ENCODE data around the gene INO80B.

DNA sequence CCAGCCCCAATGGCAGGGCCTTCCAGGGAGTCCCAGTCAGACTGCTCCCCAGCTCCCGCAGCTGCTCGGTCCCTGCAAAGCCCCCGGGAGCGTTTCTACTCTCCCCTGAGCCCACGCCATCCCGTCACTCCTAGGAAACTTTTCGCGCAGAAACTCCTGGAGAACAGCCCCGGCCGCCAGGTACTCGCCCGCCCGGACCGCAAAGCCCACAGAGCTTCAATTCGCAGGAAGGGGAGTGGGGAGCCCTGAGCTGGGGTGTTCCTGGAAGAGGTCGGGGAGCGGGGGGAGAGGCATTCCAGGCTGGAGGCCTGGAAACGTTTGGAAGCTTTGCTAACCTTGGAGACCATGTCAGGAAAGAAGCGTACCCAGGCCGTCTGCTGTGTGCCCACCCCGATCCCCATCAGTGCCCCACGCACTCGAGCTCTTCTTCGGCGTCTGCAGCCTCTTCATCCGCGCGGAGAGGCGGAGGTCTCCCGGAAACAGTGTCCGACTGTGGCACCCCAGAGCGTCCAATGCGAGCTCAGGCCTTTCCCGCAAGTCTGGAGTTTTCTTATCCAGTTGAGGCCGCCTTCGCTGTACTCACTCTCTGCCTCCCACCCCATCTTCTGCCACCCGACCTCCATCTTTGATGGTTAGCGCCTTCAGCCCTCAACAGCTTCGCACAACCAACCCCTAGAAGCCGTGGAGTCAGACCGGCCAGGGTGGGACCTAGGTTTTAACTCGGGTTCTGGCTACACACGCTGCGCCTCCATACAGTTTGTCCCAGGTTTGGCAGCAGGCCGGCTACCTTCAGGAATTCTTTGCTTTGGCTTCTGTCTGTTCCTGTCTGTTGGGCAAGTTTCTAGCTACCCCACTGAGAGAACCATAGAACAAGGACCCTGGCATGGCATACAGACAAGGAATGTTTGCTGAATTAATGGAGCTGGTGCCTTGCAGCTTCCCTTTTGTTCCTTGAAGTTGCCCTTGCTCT is 48.9 kb downstream of the INO80B start:
- no peak for TF ChIP-seq EZH2 (IDR thresholded peaks at IDR 0.05)
- TF ChIP-seq, protein P1, sequence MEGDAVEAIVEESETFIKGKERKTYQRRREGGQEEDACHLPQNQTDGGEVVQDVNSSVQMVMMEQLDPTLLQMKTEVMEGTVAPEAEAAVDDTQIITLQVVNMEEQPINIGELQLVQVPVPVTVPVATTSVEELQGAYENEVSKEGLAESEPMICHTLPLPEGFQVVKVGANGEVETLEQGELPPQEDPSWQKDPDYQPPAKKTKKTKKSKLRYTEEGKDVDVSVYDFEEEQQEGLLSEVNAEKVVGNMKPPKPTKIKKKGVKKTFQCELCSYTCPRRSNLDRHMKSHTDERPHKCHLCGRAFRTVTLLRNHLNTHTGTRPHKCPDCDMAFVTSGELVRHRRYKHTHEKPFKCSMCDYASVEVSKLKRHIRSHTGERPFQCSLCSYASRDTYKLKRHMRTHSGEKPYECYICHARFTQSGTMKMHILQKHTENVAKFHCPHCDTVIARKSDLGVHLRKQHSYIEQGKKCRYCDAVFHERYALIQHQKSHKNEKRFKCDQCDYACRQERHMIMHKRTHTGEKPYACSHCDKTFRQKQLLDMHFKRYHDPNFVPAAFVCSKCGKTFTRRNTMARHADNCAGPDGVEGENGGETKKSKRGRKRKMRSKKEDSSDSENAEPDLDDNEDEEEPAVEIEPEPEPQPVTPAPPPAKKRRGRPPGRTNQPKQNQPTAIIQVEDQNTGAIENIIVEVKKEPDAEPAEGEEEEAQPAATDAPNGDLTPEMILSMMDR (IDR thresholded peaks at IDR 0.05) = no peak

Measured in neural progenitor cell (in vitro differentiated cells).